ENCODE results near the gene PPEF2.

DNA sequence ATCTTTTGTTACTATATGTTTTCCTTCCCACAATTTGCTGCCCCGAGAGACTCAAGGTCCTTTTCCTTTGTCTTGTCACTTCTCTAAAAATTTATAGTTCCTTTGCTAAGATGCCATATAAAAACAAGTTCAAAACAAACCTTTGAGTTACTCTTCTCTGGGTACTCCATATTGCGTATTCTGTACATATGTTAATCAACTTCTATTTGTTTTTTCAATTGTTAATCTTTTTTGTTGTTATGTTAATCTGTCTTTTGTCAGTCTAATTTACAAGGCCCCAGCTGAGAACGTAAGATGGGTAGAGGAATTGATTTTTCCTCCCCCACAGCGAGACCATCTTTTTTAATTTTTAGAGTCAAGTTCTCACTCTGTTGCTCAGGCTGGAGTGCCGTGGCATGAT, 7.2 kb upstream of the PPEF2 start:
- TF ChIP-seq CTCF (IDR thresholded peaks at IDR 0.05) (no peak), POLR2A (IDR thresholded peaks at IDR 0.05) (no peak)
